Measurements from ENCODE around the gene CYFIP1.
"Not testable (repeated sequence)": the region's sequence is repeated elsewhere in the genome, so short reads cannot be mapped to it uniquely, and the experiment has no call there.

CYFIP1 gene

GRCh38 chr15:23012616-23013015 is 32.4 kb upstream of the CYFIP1 start:
- POLR2A ChIA-PET; CTCF ChIA-PET; H3K4me1 ChIP-seq (ENCODE audit: control insufficient read depth, insufficient read depth, low read length); H3K9me3 ChIP-seq (ENCODE audit: control insufficient read depth, insufficient read depth, low read depth, low read length); H3K4me3 ChIP-seq (ENCODE audit: low read depth, low read length); H3K27ac ChIP-seq (ENCODE audit: extremely low read depth, low read depth, low read length): not testable (repeated sequence)
- H3K36me3 ChIP-seq (ENCODE audit: control insufficient read depth in 2 of 2, insufficient read depth in 1 of 2, low read length in 2 of 2) = peaks cover 23 to 67% of the 10 kb centered on the region in 2 experiments

DNA sequence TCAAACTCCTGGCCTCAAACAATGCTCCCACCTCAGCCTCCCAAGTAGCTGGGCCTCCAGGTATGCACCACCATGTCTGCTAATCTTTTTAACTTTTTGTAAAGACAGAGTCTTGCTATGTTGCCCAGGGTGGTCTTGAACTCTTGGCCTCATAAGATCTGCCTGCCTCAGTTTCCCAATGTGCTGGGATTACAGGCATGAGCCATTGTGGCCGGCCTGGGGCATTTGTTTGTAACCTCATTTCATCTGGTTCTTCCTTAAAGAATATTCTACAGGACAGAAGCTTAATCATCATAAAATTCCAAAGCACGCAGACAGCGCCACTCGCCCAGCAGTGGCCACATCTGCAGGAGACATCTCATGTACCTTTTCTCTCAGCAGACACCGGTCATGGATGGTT is 23.6 kb upstream of the CYFIP1 start:
- no peaks in the 10 kb centered on the region for H3K4me1 ChIP-seq (ENCODE audit: control insufficient read depth, insufficient read depth, low read length)
- ChIA-PET CTCF (interaction anchor here (0.7 kb wide), 1 partner anchor 167 kb away, joined by 5 read pairs; no protein-coding TSS in a partner anchor), POLR2A (no interaction called here)
- no peak overlapping the region for H3K27ac ChIP-seq (ENCODE audit: extremely low read depth, low read depth, low read length)
- H3K36me3 ChIP-seq (ENCODE audit: control insufficient read depth in 2 of 2, insufficient read depth in 1 of 2, low read length in 2 of 2) = peaks cover 15 to 76% of the 10 kb centered on the region in 2 experiments; a peak in 2 of 3 replicates
- H3K4me3 ChIP-seq (ENCODE audit: low read depth, low read length) = no peak overlapping the region
- no peaks in the 10 kb centered on the region for H3K9me3 ChIP-seq (ENCODE audit: control insufficient read depth, insufficient read depth, low read depth, low read length)
- TF ChIP-seq ZNF518A (tag by site-specific recombination; conservative IDR thresholded peaks at IDR 0.05; ENCODE audit: low read depth) = no peak
- TF ChIP-seq ZNF248 (tag by site-specific recombination; IDR thresholded peaks at IDR 0.05) = no peak
- no peak for TF ChIP-seq SCRT2 (tag by site-specific recombination; IDR thresholded peaks at IDR 0.05)
- TF ChIP-seq ZNF2 (tag by site-specific recombination; IDR thresholded peaks at IDR 0.05) = no peak
- TF ChIP-seq ZBTB48 (tag by site-specific recombination; IDR thresholded peaks at IDR 0.05) = no peak
- no peak for TF ChIP-seq ZNF544 (tag by site-specific recombination; IDR thresholded peaks at IDR 0.05)
- no peak for TF ChIP-seq ZNF521 (tag by site-specific recombination; IDR thresholded peaks at IDR 0.05)

- TF ChIP-seq ZNF791 (tag by site-specific recombination; IDR thresholded peaks at IDR 0.05) = no peak
- TF ChIP-seq REST (tag by site-specific recombination; IDR thresholded peaks at IDR 0.05) = no peak
- no peak for TF ChIP-seq KLF1 (tag by site-specific recombination; IDR thresholded peaks at IDR 0.05)
- no peak for TF ChIP-seq ZNF600 (tag by site-specific recombination; IDR thresholded peaks at IDR 0.05)
- no peak for TF ChIP-seq ZFP69B (tag by site-specific recombination; IDR thresholded peaks at IDR 0.05)
- TF ChIP-seq, protein P1, sequence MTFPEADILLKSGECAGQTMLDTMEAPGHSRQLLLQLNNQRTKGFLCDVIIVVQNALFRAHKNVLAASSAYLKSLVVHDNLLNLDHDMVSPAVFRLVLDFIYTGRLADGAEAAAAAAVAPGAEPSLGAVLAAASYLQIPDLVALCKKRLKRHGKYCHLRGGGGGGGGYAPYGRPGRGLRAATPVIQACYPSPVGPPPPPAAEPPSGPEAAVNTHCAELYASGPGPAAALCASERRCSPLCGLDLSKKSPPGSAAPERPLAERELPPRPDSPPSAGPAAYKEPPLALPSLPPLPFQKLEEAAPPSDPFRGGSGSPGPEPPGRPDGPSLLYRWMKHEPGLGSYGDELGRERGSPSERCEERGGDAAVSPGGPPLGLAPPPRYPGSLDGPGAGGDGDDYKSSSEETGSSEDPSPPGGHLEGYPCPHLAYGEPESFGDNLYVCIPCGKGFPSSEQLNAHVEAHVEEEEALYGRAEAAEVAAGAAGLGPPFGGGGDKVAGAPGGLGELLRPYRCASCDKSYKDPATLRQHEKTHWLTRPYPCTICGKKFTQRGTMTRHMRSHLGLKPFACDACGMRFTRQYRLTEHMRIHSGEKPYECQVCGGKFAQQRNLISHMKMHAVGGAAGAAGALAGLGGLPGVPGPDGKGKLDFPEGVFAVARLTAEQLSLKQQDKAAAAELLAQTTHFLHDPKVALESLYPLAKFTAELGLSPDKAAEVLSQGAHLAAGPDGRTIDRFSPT (tag by site-specific recombination; IDR thresholded peaks at IDR 0.05) = no peak
- ChIA-PET POLR2A (no interaction called here), CTCF (no interaction called here)
- no peak overlapping the region for H3K4me3 ChIP-seq (ENCODE audit: low read depth, low read length)
- H3K4me1 ChIP-seq (ENCODE audit: control insufficient read depth, insufficient read depth, low read length) = no peaks in the 10 kb centered on the region
- H3K27ac ChIP-seq (ENCODE audit: extremely low read depth, low read depth, low read length) = no peak overlapping the region
- no peaks in the 10 kb centered on the region for H3K9me3 ChIP-seq (ENCODE audit: control insufficient read depth, insufficient read depth, low read depth, low read length)
- peaks cover 18 to 75% of the 10 kb centered on the region in 2 experiments; a peak in 2 of 3 replicates for H3K36me3 ChIP-seq (ENCODE audit: control insufficient read depth in 2 of 2, insufficient read depth in 1 of 2, low read length in 2 of 2)
Measured at GRCh38 chr15:23002920-23003319, 22.8 kb upstream of the CYFIP1 start.

Measured in HEK293 (cell line).